SK-N-SH (cell line): ENCODE measurements around the gene KIAA0232.

Source experiments
- CTCF ChIP-seq: fragments of 200-600 bp; sonication (generic); IDR thresholded peaks from 2 replicates; pipeline ENCODE4 v1.6.1; 2017; ENCODE audit warnings: antibody characterized with exemption, mild to moderate bottlenecking, moderate library complexity
- EP300 ChIP-seq, 2 experiments: IDR thresholded peaks; 2 replicates each; pipeline versions ENCODE4 v1.4.0 to v1.6.1; 2012; ENCODE audit warnings: borderline replicate concordance in 1 of 2, low read depth in 1 of 2, low read length in 1 of 2
- FOXM1 ChIP-seq: IDR thresholded peaks from 2 replicates; pipeline ENCODE4 v1.4.0; 2012; ENCODE audit warnings: low read depth, mild to moderate bottlenecking
- NFIC ChIP-seq: IDR thresholded peaks from 2 replicates; pipeline ENCODE4 v1.4.0; 2012; ENCODE audit warnings: borderline replicate concordance
- POLR2AphosphoS5 ChIP-seq: IDR thresholded peaks from 2 replicates; pipeline ENCODE4 v1.6.1; 2012; ENCODE audit warnings: low read depth, low read length
- RAD21 ChIP-seq: IDR thresholded peaks from 2 replicates; pipeline ENCODE4 v1.6.1; 2012; ENCODE audit warnings: mild to moderate bottlenecking, low read length
- YY1 ChIP-seq: IDR thresholded peaks from 2 replicates; pipeline ENCODE4 v1.4.0; 2012; ENCODE audit warnings: low read depth, mild to moderate bottlenecking
- TF ChIP-seq, protein P1 (sequence below): IDR thresholded peaks from 2 replicates; pipeline ENCODE4 v1.4.0; 2012; ENCODE audit warnings: low read depth, borderline replicate concordance
- TF ChIP-seq, protein P2 (sequence below): IDR thresholded peaks from 2 replicates; pipeline ENCODE4 v1.6.1; 2012; ENCODE audit warnings: mild to moderate bottlenecking, low read depth, low read length, moderate library complexity
- TF ChIP-seq, protein P3 (sequence below): IDR thresholded peaks from 2 replicates; pipeline ENCODE4 v1.4.0; 2012; ENCODE audit warnings: low read depth

DNA sequence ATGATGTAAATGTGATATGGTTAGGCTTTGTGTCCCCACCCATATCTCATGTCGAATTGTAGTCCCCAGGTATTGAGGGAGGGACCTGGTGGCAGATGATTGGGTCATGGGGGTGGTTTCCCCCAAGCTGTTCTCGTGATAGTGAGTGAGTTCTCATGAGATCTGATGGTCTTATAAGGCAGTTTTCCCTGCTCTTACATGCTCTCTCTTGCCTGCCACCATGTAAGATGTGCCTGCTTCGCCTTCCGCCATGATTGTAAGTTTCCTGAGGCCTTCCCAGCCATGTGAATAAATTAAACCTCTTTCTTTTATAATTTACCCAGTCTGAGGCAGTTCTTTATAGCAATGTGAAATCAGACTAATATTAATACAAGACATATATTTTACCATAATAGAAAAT is 42.6 kb upstream of the KIAA0232 start:
- TF ChIP-seq, protein P1, sequence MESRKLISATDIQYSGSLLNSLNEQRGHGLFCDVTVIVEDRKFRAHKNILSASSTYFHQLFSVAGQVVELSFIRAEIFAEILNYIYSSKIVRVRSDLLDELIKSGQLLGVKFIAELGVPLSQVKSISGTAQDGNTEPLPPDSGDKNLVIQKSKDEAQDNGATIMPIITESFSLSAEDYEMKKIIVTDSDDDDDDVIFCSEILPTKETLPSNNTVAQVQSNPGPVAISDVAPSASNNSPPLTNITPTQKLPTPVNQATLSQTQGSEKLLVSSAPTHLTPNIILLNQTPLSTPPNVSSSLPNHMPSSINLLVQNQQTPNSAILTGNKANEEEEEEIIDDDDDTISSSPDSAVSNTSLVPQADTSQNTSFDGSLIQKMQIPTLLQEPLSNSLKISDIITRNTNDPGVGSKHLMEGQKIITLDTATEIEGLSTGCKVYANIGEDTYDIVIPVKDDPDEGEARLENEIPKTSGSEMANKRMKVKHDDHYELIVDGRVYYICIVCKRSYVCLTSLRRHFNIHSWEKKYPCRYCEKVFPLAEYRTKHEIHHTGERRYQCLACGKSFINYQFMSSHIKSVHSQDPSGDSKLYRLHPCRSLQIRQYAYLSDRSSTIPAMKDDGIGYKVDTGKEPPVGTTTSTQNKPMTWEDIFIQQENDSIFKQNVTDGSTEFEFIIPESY = no peak
- no peak for TF ChIP-seq POLR2AphosphoS5
- no peak for TF ChIP-seq CTCF
- TF ChIP-seq, protein P2, sequence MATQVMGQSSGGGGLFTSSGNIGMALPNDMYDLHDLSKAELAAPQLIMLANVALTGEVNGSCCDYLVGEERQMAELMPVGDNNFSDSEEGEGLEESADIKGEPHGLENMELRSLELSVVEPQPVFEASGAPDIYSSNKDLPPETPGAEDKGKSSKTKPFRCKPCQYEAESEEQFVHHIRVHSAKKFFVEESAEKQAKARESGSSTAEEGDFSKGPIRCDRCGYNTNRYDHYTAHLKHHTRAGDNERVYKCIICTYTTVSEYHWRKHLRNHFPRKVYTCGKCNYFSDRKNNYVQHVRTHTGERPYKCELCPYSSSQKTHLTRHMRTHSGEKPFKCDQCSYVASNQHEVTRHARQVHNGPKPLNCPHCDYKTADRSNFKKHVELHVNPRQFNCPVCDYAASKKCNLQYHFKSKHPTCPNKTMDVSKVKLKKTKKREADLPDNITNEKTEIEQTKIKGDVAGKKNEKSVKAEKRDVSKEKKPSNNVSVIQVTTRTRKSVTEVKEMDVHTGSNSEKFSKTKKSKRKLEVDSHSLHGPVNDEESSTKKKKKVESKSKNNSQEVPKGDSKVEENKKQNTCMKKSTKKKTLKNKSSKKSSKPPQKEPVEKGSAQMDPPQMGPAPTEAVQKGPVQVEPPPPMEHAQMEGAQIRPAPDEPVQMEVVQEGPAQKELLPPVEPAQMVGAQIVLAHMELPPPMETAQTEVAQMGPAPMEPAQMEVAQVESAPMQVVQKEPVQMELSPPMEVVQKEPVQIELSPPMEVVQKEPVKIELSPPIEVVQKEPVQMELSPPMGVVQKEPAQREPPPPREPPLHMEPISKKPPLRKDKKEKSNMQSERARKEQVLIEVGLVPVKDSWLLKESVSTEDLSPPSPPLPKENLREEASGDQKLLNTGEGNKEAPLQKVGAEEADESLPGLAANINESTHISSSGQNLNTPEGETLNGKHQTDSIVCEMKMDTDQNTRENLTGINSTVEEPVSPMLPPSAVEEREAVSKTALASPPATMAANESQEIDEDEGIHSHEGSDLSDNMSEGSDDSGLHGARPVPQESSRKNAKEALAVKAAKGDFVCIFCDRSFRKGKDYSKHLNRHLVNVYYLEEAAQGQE = no peak
- no peak for TF ChIP-seq RAD21
- TF ChIP-seq, protein P3, sequence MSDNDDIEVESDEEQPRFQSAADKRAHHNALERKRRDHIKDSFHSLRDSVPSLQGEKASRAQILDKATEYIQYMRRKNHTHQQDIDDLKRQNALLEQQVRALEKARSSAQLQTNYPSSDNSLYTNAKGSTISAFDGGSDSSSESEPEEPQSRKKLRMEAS = no peak
- no peak for TF ChIP-seq NFIC
- TF ChIP-seq EP300 (IDR thresholded peaks at IDR 0.05; ENCODE audit: borderline replicate concordance in 1 of 2, low read depth in 1 of 2, low read length in 1 of 2) = no peak
- no peak for TF ChIP-seq YY1
- TF ChIP-seq FOXM1 = no peak
